ENCODE measurements around the gene ELMO3.

ELMO3 gene

GRCh38 chr16:67226804-67227566 is 28.1 kb downstream of the ELMO3 start, which contains the start of gene TMEM208:
TSS of gene TMEM208 (plus strand) at chr16:67227130. CDS start at chr16:67227219, 89 bp downstream.
- DNase-seq = peak; percentile 92 to 93

- DNase-seq = no peak
Measured at GRCh38 chr16:67227567-67227921, 28.6 kb downstream of the ELMO3 start.

GRCh38 chr16:67228034-67228785 is 29.3 kb downstream of the ELMO3 start:
- no peak for DNase-seq

- no peak for DNase-seq
Measured at GRCh38 chr16:67228905-67229304, 30.0 kb downstream of the ELMO3 start.

- no peak for DNase-seq
Measured at GRCh38 chr16:67229906-67230808, 31.2 kb downstream of the ELMO3 start.

GRCh38 chr16:67230809-67231660 is 32.1 kb downstream of the ELMO3 start:
- DNase-seq = no peak

- DNase-seq = no peak
Measured at GRCh38 chr16:67233596-67233995, 34.7 kb downstream of the ELMO3 start.

- DNase-seq = no peak
Measured at GRCh38 chr16:67234180-67234597, 35.3 kb downstream of the ELMO3 start.

GRCh38 chr16:67235816-67236562 is 37.1 kb downstream of the ELMO3 start:
- no peak for DNase-seq

- no peak for DNase-seq
Measured at GRCh38 chr16:67236563-67237395, 37.8 kb downstream of the ELMO3 start.

GRCh38 chr16:67237396-67238277 is 38.7 kb downstream of the ELMO3 start:
- no peak for DNase-seq

- no peak for DNase-seq
Measured at GRCh38 chr16:67238278-67238575, 39.3 kb downstream of the ELMO3 start.

- DNase-seq = no peak
Measured at GRCh38 chr16:67238806-67239470, 40.0 kb downstream of the ELMO3 start.

- DNase-seq = no peak
Measured at GRCh38 chr16:67240506-67240905, 41.6 kb downstream of the ELMO3 start.

GRCh38 chr16:67241008-67241900 is 42.3 kb downstream of the ELMO3 start:
- no peak for DNase-seq

GRCh38 chr16:67242138-67242730 is 43.3 kb downstream of the ELMO3 start:
- no peak for DNase-seq

GRCh38 chr16:67243481-67243880 is 44.5 kb downstream of the ELMO3 start:
- DNase-seq = no peak

All from hippocampal formation (tissue), 2 donors.